Stimulated activated memory B cell treated with anti-CD40 and anti-IgM and Interleukin-4, amounts not matched to agents 10 μg/mL and 1 μg/mL and 100 μg/mL, for 72 hours (primary cell): Measurements from ENCODE around the gene EXOC2.

Experiments
- ATAC-seq: fragments of 150-1000 bp; cut with Tn5 transposase; 2 replicates; pipeline ENCODE4 v1.10.0; 2021
- H3K27ac Mint-ChIP-seq: one replicate; pipeline ENCODE4 v1.8.0; 2022; ENCODE audit warnings: mild to moderate bottlenecking, mixed read lengths
- H3K27me3 Mint-ChIP-seq: one replicate; pipeline ENCODE4 v1.8.0; 2022; ENCODE audit warnings: mixed read lengths
- H3K36me3 Mint-ChIP-seq: one replicate; pipeline ENCODE4 v1.8.0; 2022; ENCODE audit warnings: mixed read lengths
- H3K4me1 Mint-ChIP-seq: one replicate; pipeline ENCODE4 v1.8.0; 2022; ENCODE audit warnings: mixed read lengths
- H3K4me3 Mint-ChIP-seq: one replicate; pipeline ENCODE4 v1.8.0; 2022; ENCODE audit warnings: mild to moderate bottlenecking, moderate library complexity, mixed read lengths
- H3K9me3 Mint-ChIP-seq: one replicate; pipeline ENCODE4 v1.8.0; 2022; ENCODE audit warnings: mixed read lengths

Gene EXOC2

GRCh38 chr6:715709-716491, 23.0 kb upstream of the EXOC2 start:
- Mint-ChIP-seq H3K4me3 (no peak overlapping the region), H3K27ac (no peak overlapping the region), H3K27me3 (peaks cover 8% of the 10 kb centered on the region), H3K4me1 (peaks cover 9% of the 10 kb centered on the region), H3K9me3 (peaks cover 3% of the 10 kb centered on the region), H3K36me3 (peaks cover 9% of the 10 kb centered on the region)
- ATAC-seq = no peak

- Mint-ChIP-seq H3K27me3 (peaks cover 8% of the 10 kb centered on the region), H3K4me1 (peaks cover 20% of the 10 kb centered on the region), H3K4me3 (no peak overlapping the region), H3K27ac (no peak overlapping the region), H3K36me3 (peaks cover 9% of the 10 kb centered on the region), H3K9me3 (peaks cover 3% of the 10 kb centered on the region)
- ATAC-seq = no peak
Observed at GRCh38 chr6:714100-714499, 21.2 kb upstream of the EXOC2 start.

GRCh38 chr6:713351-713750, 20.4 kb upstream of the EXOC2 start:
- peaks cover 3% of the 10 kb centered on the region for H3K9me3 Mint-ChIP-seq
- H3K27ac Mint-ChIP-seq = no peak overlapping the region
- peaks cover 20% of the 10 kb centered on the region for H3K4me1 Mint-ChIP-seq
- peaks cover 8% of the 10 kb centered on the region for H3K27me3 Mint-ChIP-seq
- peaks cover 9% of the 10 kb centered on the region for H3K36me3 Mint-ChIP-seq
- no peak for ATAC-seq
- H3K4me3 Mint-ChIP-seq = no peak overlapping the region

- peaks cover 3% of the 10 kb centered on the region for H3K9me3 Mint-ChIP-seq
- no peak overlapping the region for H3K4me3 Mint-ChIP-seq
- no peak overlapping the region for H3K27ac Mint-ChIP-seq
- peaks cover 9% of the 10 kb centered on the region for H3K36me3 Mint-ChIP-seq
- ATAC-seq = no peak
- H3K4me1 Mint-ChIP-seq = peaks cover 20% of the 10 kb centered on the region
- peaks cover 8% of the 10 kb centered on the region for H3K27me3 Mint-ChIP-seq
Observed at GRCh38 chr6:712805-713204, 19.9 kb upstream of the EXOC2 start.

- Mint-ChIP-seq H3K4me3 (peak overlapping the region; percentile 98), H3K27ac (peak overlapping the region; percentile 96), H3K9me3 (peaks cover 2% of the 10 kb centered on the region), H3K27me3 (peaks cover 4% of the 10 kb centered on the region), H3K36me3 (peaks cover 2% of the 10 kb centered on the region), H3K4me1 (peaks cover 20% of the 10 kb centered on the region)
- no peak for ATAC-seq
Observed at GRCh38 chr6:711925-712324, 19.0 kb upstream of the EXOC2 start.

GRCh38 chr6:710601-711571, 17.9 kb upstream of the EXOC2 start:
- H3K27me3 Mint-ChIP-seq = no peaks in the 10 kb centered on the region
- no peaks in the 10 kb centered on the region for H3K9me3 Mint-ChIP-seq
- peaks cover 20% of the 10 kb centered on the region for H3K4me1 Mint-ChIP-seq
- peak; percentile 93 for ATAC-seq
- H3K36me3 Mint-ChIP-seq = no peaks in the 10 kb centered on the region
- peak overlapping the region; percentile 98 for H3K4me3 Mint-ChIP-seq
- H3K27ac Mint-ChIP-seq = peak overlapping the region; percentile 96

- H3K27ac Mint-ChIP-seq = peak overlapping the region; percentile 96
- no peaks in the 10 kb centered on the region for H3K9me3 Mint-ChIP-seq
- no peaks in the 10 kb centered on the region for H3K36me3 Mint-ChIP-seq
- no peak for ATAC-seq
- H3K4me1 Mint-ChIP-seq = peaks cover 20% of the 10 kb centered on the region
- H3K27me3 Mint-ChIP-seq = no peaks in the 10 kb centered on the region
- peak overlapping the region; percentile 58 for H3K4me3 Mint-ChIP-seq
Observed at GRCh38 chr6:709471-710056, 16.6 kb upstream of the EXOC2 start.

- Mint-ChIP-seq H3K36me3 (no peaks in the 10 kb centered on the region), H3K9me3 (no peaks in the 10 kb centered on the region), H3K4me1 (peaks cover 20% of the 10 kb centered on the region), H3K4me3 (no peak overlapping the region), H3K27ac (no peak overlapping the region), H3K27me3 (no peaks in the 10 kb centered on the region)
- ATAC-seq = no peak
Observed at GRCh38 chr6:708237-708598, 15.3 kb upstream of the EXOC2 start.

- H3K9me3 Mint-ChIP-seq = no peaks in the 10 kb centered on the region
- H3K36me3 Mint-ChIP-seq = no peaks in the 10 kb centered on the region
- ATAC-seq = no peak
- no peak overlapping the region for H3K27ac Mint-ChIP-seq
- H3K4me1 Mint-ChIP-seq = peaks cover 20% of the 10 kb centered on the region
- no peak overlapping the region for H3K4me3 Mint-ChIP-seq
- H3K27me3 Mint-ChIP-seq = no peaks in the 10 kb centered on the region
Observed at GRCh38 chr6:707576-708236, 14.8 kb upstream of the EXOC2 start.

GRCh38 chr6:706819-707381, 14.0 kb upstream of the EXOC2 start:
- Mint-ChIP-seq H3K9me3 (no peaks in the 10 kb centered on the region), H3K27me3 (no peaks in the 10 kb centered on the region), H3K27ac (no peak overlapping the region), H3K4me1 (peaks cover 20% of the 10 kb centered on the region), H3K4me3 (no peak overlapping the region), H3K36me3 (no peaks in the 10 kb centered on the region)
- no peak for ATAC-seq

GRCh38 chr6:706146-706545, 13.2 kb upstream of the EXOC2 start:
- no peak for ATAC-seq
- Mint-ChIP-seq H3K9me3 (no peaks in the 10 kb centered on the region), H3K27me3 (no peaks in the 10 kb centered on the region), H3K4me1 (peaks cover 13% of the 10 kb centered on the region), H3K4me3 (no peak overlapping the region), H3K36me3 (no peaks in the 10 kb centered on the region), H3K27ac (no peak overlapping the region)

GRCh38 chr6:705047-705446, 12.1 kb upstream of the EXOC2 start:
- H3K27ac Mint-ChIP-seq = no peak overlapping the region
- H3K4me1 Mint-ChIP-seq = peaks cover 4% of the 10 kb centered on the region

GRCh38 chr6:704046-704445, 11.1 kb upstream of the EXOC2 start:
- no peak for ATAC-seq
- Mint-ChIP-seq H3K4me1 (no peaks in the 10 kb centered on the region), H3K36me3 (no peaks in the 10 kb centered on the region), H3K27ac (no peak overlapping the region), H3K4me3 (no peak overlapping the region), H3K9me3 (no peaks in the 10 kb centered on the region), H3K27me3 (no peaks in the 10 kb centered on the region)

More at GRCh38 chr6:705047-705446, 12.1 kb upstream of the EXOC2 start:
- H3K36me3 Mint-ChIP-seq = no peaks in the 10 kb centered on the region
- no peaks in the 10 kb centered on the region for H3K27me3 Mint-ChIP-seq
- no peak for ATAC-seq
- no peaks in the 10 kb centered on the region for H3K9me3 Mint-ChIP-seq
- H3K4me3 Mint-ChIP-seq = no peak overlapping the region

GRCh38 chr6:703552-703951, 10.6 kb upstream of the EXOC2 start:
- no peaks in the 10 kb centered on the region for H3K27me3 Mint-ChIP-seq
- no peaks in the 10 kb centered on the region for H3K36me3 Mint-ChIP-seq
- no peaks in the 10 kb centered on the region for H3K4me1 Mint-ChIP-seq
- no peaks in the 10 kb centered on the region for H3K9me3 Mint-ChIP-seq
- H3K4me3 Mint-ChIP-seq = no peak overlapping the region
- H3K27ac Mint-ChIP-seq = no peak overlapping the region
- ATAC-seq = no peak
